Measurements from ENCODE around the gene THOC6.
"Not testable (repeated sequence)": the region's sequence is repeated elsewhere in the genome, so short reads cannot be mapped to it uniquely, and the experiment has no call there.

THOC6 gene

DNA sequence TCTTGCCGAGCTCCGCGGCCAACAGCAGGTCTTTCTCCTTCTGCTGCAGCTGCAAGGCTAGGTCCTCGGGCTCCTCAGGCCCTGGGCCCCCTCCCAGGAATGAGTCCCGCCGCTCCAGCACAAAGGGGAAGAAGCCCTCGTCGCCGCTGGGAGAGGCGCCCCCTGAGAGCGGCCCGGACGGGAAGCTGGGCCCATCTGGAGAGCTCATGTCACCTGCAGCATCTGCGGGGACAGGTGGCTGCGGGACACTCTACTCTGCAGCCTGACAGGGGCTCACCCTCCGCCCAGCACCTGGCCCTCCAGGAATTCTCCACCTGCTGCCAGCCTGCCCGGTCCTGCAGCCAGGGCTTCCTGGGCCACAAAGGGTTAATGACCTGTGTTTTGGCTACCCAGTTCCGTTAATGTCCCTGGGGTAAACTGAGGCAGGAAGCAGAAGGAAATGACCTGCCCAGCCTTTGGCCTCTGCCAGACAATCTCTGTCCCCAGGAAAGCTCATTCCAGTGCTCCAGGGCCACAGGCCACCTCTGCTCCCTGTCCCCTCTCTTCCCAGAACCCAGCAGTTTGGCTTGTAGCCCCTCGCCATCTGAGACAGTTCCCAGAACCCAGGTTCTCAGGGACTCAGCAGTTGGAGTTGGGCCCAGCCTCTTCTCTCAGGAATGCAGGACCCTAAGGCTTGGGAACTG lies 11.6 kb downstream of the THOC6 start:
- DNase-seq: no peak

DNA sequence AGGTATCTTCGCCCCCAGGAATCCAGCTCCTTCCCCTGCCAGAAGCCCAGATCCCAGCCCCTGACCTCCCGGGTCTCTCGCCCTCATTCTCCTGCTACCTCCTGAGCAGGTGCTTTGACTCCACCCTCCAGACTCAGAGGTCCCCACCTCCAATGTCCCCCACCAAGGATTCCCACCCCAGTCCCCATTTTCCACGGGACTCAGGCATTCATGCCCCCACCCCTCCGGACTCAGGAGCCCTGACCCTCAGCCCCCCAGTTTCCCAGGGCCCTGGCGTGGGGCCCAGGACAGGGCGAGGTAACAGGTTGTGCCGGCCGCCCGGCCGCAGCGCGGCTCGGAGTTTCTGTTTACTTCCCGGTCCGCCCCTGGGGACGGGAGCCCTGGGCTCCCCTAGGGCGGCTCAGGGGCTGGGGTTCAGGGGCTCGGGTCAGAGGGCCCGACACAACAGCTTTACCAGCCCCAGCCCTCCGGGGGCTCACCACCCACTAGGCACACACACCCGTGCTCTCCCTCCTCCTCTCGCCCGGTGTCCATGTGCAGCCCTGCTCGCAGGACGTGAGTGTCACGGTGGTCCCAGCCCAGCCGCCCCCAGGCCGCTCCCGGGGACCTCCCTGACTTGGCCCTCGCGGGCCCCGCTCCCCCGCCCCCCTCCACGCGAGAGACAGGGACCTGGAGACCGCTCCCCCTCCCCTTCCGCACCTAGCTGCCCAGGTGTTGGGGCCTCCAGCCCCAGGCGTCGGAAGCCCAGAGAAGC lies 12.3 kb downstream of the THOC6 start:
- DNase-seq: no peak

DNA sequence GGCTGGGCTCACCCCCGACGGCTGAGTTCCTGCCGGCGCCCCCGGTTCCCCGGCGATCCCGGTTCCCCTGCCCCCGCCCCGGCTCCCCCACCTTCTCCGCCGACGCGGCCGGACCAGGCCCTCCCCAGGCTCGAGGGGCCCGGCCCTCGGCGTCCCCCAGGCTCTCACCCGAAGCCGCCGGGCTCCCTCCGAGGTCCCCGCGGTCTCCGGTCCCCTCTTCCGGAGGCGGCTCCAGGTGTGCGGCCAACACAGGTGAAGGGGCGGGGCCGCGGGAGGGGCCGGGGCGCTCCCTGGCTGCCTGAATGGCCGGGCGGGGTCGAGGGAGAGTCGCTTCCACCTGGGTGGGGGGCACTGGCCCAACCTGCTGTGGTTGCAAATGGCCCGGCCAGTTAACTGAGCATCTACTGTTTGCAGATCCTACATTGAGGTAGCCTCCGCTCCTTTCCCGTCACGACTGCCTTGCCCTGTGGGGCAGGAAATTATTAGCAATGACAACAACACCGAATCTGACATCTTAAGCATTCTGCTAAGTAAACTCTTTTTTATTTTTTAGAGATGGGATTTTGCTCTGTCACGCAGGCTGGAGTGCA lies 13.0 kb downstream of the THOC6 start, which contains the start of gene BICDL2:
BICDL2 (minus strand) TSS at position 219 of the 590 bp plus-strand sequence. CDS start 1,448 bp downstream, outside the sequence.
- DNase-seq: no peak

DNA sequence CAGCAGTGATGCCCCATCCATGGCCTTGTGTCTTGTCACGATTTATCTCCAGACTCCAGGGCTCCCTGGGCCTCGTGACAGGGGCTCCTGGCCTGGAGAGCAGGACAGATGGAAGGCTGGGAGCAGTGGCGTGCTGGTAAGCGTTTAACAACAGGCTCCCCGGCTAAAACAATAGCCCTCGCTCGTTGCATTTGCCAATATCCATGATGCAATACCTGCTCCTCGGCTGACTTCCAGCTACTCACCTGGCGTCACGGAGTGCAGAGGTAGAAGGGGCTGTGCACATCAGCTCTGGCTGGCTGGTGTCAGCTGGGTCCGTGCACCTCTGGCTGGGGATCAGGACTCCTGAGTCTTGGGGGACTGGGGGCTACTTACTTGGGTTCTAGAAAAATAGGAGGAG lies 14.4 kb downstream of the THOC6 start:
- DNase-seq: no peak

DNA sequence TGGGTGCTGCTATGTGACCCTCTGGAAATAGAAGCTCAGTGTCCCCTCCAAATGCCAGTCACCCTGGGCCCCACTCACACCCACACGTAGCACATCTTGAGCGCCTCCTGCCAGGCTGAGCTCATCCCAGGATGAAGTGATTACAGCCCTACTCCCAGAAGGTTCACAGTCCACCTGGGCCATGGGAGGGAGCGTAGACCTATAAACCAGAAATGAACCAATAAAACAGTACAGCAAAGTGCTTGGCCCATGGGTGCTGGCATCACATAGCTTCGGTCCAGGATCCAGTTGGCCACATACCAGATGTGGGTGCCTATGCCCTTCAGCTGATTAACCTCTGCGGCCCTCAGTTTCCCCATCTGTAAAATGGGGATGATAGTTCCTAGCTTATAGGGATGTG lies 15.1 kb downstream of the THOC6 start:
- no peak for DNase-seq

DNA sequence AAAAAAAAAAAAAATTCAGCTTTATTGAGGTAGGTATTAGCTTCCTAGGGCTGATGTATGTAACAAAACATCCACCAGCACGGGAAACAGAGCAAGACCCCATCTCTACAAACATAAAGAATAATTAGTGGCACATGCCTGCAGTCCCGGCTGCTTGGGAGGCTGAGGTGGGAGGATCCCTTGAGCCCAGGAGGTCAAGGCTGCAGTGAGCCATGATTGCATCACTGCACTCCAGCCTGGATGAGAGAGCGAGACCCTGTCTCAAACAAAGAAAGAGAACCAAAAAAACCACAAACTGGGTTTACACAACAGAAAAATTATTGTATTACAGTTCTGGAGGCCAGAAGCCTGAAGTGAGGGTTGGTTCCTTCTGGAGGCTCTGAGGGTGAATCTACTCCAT lies 18.5 kb downstream of the THOC6 start:
- no peak for DNase-seq

DNA sequence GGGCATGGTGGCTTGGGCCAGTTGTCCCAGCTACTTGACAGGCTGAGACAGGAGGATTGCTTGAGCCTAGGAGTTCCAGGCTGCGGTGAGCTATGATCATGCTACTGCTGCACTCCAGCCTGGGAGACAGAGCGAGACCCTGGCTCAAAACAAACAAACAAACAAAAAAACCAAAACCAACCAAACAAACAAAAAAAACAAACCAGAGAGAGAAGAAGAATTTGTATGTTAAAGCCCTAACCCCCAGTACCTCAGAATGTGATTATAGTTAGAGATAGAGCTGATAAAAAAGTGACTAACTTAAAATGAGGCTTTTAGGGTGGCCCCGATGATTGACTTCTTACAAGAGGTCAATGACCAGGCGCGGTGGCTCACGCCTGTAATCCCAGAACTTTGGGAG lies 20.9 kb downstream of the THOC6 start:
- no peak for DNase-seq

DNA sequence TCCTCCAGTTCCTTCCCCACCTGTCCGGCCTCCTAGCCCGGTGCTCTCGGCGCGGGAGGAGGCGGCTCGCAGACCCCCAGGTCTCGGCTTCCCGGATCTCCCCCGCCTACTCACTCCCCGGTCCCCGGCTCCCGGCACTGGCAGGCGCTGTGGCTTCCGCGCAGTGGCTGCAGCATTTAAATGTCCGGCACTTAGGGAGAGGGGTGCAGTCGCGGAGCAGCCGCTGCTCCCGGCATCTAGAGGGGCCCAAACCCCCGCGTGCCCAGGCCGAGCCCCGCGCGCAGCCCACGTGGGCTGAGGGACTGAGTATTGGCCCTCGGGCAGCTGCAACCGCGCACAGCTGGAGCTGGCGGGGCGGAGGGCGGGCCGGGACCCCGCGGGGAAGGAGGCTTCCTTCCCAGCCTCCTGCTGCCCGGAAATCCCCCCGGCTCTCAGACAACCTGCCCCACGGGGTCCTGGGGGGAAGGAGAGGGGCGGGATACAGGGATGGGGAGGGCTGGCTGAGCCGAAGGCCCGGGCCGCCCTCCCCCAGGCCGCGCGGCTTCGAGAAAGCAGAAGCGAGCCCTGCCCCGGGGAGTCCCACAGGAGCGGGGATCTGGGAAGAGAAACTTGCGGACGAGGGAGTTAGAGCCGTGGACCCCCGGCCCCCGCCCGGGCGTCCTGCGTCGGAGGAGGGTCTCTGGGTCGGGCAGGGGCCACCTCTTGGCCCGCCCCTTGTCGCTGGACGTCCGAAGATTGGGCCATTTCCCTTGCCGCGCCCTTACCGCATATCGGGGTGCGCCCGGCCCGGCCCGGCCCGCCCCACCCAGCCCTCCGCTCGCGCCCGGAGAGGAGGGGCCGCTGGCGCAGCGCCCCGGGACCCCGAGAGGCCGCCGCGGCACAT lies 22.2 kb downstream of the THOC6 start, which contains the start of gene MMP25:
MMP25 (plus strand) TSS at position 804 of the 883 bp plus-strand sequence. CDS start 357 bp downstream, outside the sequence.
- DNase-seq: no peak

DNA sequence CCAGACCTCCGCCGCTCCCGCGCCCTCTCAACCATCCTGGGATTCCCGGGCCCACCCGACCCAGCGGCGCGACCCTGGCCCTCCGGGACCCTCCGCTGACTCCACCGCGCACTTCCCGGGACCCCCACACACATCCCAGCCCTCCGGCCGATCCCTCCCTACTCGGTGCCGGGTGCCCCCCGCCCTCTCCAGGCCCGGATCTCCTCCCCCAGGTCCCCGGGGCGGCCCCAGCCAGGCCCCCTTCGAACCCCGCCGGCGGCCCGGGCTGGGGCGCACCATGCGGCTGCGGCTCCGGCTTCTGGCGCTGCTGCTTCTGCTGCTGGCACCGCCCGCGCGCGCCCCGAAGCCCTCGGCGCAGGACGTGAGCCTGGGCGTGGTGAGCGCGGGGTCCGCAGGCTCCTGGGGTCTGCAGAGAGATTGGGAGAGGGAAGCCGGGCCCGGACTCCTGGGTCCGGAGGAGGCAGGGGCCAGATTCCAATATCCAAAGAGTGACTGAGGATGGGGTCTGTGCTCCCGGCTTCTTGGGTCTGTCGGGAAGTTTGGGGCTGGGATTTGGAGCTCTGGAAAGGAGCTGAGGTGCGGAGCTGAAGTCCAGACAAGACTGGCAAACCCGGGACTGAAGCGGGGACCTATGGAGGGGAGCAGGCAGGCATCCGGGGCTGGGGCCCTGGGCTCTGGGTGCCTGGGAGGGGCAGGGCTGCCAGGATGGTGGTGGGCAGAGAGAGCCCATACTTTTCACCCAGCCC lies 23.0 kb downstream of the THOC6 start:
- no peak for DNase-seq

DNA sequence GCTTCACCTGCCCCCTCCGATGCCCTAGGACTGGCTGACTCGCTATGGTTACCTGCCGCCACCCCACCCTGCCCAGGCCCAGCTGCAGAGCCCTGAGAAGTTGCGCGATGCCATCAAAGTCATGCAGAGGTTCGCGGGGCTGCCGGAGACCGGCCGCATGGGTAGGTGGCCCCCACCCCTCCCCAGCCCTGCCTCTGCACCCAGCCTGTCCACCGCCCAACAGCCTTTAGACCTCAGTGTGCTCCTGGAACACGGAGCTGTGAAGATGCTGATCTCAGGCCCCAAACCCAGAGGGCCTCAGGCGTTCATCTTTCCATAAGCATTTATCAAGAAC lies 23.5 kb downstream of the THOC6 start:
- DNase-seq: no peak

DNA sequence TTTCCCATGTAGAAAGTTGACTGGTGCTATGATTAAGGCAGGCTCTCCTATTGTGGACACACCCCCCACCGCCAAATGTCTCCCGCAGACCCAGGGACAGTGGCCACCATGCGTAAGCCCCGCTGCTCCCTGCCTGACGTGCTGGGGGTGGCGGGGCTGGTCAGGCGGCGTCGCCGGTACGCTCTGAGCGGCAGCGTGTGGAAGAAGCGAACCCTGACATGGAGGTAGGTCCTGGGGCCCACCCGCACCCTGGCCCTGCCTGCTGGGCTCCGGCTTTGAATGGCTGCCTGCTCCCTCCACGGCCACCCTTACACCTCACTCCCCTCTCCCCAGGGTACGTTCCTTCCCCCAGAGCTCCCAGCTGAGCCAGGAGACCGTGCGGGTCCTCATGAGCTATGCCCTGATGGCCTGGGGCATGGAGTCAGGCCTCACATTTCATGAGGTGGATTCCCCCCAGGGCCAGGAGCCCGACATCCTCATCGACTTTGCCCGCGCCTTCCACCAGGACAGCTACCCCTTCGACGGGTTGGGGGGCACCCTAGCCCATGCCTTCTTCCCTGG lies 26.2 kb downstream of the THOC6 start:
- no peak for DNase-seq

DNA sequence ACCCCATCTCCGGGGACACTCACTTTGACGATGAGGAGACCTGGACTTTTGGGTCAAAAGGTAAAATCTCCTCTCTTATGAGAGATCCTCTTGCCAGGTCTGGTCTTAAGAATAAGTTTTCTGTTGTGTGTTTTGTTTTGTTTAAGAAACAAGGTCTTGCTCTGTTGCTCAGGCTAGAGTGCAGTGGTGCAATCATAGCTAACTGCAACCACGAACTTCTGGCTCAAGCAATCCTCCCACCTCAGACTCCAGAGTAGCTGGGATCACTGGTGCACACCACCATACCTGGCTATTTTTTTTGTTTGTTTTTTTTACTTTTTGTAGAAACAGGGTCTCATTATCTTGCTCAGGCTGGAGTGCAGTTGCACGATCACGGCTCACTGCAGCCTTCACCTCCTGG lies 26.7 kb downstream of the THOC6 start:
- no peak for DNase-seq

DNA sequence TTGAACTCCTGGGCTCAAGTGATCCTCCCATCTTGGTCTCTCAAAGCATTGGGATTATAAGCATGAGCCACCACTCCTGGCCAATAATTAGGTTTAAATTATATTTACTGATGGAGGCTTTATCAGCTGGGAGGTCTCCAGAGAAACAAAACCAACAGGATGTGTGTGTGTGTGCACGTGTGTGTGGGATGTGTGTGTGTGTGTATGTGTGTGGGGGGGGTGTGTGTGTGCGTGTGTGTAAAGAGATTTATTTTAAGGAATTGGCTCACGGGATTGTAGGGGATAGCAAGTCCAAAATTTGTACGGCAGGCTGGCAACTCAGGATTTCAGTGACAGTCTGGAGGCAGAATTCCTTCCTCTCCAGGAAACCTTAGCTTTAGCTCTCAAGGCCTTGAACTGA lies 27.2 kb downstream of the THOC6 start:
- no peak for DNase-seq

DNA sequence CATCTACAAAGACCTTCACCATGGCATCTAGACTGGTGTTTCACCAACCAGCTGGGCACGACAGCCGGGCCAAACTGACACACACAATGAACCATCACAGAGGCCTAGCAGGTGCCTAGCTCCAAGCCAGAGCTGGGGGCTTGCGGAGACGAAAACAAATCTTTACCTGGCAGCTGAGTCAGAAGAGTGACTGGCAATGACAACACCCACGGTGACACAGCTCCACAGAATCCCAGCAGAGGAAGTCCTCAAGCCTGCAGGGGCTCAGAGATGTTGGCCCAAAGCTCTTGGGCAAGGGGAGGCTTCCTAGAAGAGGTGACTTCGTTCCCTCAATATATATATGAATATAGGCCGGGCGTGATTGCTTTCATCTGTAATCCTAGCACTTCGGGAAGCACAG lies 27.7 kb downstream of the THOC6 start:
- no peak for DNase-seq

DNA sequence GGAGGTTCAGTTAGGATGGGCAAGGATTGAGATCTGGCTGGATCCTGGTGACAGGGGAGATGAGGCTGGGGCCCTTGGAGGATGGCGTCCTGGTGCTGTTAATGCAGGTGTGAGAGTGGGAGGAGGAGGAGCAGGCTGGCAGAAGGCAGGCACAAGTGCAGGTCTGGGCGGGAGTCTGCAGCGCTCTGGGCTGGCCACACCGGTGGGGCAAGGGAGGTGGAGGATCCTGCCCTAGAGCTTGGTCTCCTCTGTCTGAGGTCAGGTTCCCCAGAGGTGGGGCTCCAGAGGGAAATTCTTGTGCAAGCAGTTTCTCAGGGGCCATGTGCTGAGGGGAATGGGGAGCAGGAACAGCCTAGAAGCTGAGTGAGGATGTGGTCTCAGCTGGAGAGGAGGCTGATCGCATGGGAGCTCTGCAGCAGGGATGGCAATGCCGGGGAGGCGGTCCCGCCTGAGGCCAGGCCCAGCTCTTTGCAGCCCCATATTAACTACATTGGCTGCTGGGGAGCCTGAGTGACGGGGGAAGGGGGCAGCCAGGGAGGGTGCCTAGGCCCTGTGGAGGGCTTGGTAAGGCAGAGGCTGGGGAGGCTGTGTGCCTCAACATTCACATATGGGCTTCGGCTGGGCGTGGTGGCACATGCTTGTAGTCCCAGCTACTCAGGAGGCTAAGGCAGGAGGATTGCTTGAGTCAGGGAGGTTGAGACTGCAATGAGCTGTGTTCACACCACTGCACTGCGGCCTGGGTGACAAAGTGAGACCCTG lies 28.9 kb downstream of the THOC6 start:
- DNase-seq: not testable (repeated sequence)

DNA sequence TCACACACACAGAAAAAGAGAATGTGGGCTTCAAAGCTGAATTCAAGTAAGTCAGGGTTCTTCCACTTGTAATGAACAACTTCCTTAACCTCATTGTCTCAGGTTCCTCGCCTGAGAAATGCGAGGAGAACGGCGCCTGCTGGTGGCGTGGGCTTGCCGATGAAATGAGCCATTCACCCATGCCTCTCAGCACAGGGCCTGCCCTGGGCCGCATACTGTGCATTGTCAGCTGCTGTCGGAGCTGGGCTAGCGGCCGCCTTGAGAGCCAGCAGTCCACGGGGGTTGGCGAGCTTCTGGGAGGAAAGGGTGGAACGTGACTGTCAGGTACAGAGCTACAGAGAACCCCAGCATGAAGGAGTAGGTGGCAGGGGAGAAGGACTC lies 29.5 kb downstream of the THOC6 start:
- not testable (repeated sequence) for DNase-seq

DNA sequence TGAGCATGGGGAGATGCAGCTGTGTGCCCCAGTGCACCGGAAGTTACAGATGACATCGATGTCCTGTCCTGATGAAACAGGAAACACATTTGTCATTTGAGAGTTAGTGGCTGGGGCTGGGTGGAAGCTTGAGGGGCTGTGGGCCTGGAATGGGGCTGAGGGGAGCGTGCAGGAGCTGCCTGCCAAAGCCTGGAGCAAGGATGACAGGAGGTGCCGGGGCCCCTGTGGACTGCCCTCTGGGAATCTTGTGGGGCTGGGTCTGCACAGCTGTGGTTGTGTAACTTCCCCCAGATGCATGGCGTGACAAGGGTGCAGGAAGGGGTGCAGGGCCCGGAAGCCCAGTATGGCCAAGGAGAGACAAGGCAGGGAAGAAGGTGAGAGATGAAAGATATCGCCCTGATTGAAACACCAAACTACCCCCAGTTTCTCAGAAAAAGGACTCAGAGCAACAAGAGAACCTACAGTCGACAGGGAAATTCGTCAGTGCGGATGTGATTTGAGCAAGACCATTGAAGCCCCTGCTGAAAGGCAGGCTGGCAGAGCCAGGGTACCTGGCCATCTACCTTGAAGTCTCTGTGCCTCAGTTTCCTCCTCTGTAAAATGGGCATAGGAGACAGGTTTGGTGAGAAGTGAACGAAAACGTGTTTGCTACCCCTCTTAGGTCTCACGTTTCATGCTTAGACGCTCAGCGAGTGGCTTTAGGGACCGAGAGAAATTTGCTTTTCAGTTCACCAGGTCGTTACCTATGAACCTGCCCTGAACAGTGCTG lies 31.3 kb downstream of the THOC6 start:
- DNase-seq: no peak

DNA sequence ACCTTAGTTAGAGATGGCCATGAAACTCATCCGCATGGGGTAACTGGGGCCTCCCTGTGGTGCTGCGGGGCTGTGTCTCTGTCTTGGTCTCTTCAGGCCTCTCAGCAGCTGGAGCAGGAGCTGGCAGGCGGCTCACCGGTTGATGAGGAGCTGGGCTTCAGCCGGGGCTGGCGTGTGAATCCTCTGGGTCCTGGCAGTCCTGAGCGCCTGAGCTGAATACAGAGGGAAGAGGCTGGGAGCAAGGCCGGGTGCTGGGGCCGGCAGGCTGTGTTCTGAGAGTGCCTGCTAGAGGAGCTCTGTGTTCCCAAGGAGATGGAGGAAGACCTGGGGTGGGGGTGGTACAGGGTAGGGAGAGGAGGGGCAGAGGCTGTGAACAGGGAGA lies 31.9 kb downstream of the THOC6 start:
- not testable (repeated sequence) for DNase-seq

DNA sequence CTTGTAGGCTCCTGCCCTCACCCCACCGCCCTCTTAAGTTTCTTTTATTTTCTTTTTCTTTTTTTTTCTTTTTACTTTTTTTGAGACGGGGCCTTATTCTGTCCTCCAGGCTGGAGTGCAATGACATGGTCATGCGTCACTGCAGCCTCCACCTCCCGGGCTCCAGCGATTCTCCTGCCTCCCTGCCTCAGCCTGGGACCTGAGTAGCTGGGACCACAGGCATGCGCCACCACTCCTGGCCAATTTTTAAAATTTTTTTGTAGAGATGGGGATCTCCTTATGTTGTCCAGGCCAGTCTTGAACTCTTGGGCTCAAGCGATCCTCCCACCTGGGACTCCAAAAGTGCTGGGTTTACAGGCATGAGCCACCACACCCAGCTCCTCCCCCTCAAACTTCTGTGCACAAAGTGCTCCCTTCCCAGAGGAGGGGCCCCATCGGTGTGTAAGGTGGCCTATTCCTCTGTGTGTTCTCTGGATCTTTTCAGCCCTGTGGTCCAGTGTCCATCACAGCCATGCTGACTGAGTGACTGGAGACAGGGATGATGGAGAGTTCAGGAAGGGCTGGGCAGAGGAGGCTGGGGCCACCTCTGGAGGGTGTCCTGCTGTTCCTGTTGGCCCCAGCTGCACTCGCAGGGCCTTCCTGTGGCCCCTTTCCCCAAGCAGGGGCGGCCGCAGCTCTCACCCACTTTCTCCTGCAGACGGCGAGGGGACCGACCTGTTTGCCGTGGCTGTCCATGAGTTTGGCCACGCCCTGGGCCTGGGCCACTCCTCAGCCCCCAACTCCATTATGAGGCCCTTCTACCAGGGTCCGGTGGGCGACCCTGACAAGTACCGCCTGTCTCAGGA lies 32.7 kb downstream of the THOC6 start:
- no peak for DNase-seq

Data from DMS 273 treated with DMSO at 0.1 percent for 48 hours (cell line).